A204.1 (cell line): ENCODE data around the gene GBP7.

ENCODE experiments used
- FAIRE-seq: peaks from 2 replicates; lab custom pipeline; 2012; peaks lifted over from hg19 to GRCh38; lab: Jason Lieb, UNC

Gene GBP7

GRCh38 chr1:89114662-89115061 lies 61.1 kb downstream of the GBP7 start:
- no peak for FAIRE-seq

DNA sequence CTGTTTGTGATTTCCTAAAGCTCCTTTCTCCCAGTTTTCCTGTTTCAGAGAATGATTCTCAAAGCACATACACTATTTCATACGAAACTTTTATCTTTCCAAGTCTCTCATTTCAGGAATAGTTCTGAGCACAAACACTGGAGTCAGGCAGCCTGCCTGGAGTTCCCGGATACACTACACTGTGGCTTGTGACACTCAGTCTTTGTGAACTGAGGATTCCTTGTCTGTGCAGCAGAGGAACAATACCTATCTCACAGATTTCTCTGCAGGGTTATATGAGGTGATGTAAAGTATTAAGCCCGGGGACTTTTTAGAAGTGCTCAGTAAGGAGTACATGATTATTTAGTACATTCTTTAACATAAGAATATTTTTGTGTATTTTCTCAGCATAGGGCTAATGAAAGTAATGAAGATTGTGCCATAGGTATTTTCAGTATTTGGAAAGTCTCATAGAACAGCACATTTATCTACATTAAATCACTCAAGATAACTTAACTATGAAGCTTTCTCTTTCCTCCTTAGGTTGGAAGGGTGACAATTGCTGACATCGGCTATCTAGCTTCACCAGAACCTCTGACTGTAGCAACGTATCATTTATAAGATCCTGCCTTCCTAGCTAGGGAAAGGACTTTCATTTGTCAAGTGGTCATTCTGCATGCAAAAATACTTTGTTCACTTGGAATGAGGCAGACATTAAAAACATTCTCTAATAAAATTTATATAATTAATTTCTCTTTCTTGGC lies 62.8 kb downstream of the GBP7 start:
- FAIRE-seq, result no peak

DNA sequence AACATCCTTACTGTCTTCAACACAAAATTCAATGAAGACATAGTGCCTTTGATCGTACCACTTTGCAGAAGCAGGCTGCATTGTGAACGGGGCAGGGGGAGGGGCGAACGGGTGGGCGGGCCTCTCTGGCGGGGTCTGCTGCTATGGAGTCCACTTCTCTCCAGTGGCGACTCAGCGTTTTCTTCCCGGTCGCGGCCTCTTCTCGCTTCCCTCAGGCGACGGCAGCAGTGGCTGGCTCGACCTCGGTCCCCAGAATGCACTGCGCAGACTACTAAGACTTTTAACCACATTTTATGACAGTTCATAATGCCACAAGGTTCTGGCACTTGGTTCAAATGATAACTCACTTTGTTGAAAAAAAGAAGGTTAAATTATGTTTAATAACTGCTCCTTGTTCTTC lies 71.1 kb downstream of the GBP7 start:
- FAIRE-seq, result no peak

DNA sequence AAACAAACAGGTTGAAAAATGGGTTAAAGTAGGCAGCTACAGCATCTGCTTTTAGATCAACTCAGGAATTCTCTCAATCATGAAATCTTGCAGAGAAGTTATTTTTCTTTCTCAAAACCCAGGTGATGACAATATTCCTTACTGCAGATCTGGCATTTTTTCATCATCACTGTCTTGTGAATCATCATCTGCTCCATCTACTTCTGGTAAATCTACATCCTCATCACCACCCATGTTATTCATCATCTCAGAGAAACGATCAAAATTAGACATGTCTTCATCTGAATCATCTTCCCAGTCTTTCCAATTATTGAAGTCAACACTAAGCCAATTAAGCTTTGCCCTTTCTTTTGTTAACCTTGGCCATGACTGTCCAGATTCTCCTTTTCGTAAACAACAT lies 71.7 kb downstream of the GBP7 start:
- FAIRE-seq, result no peak

GRCh38 chr1:89102021-89102420 lies 73.8 kb downstream of the GBP7 start:
- FAIRE-seq, result no peak

GRCh38 chr1:89100412-89100811 lies 75.4 kb downstream of the GBP7 start:
- FAIRE-seq, result no peak

DNA sequence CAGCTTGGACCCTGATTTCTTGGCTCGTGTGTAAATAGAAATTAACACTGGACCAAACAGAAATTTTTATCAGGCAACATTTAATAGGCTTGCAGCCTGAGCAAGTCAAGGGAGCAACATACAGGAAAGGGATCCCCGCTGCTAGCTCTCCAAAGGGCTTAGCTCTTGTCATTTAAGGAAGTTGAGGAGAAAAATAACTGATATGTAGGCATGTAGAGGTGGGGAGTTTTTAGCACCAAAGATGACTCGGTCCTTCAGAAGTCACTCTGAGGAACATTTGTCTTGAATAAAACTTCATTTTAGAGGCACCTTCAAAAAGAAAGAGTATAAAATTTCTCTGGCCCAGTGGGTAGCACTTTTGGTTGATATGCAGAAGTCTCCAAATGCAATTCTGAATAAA lies 76.9 kb downstream of the GBP7 start:
- FAIRE-seq, result no peak

- no peak for FAIRE-seq
These were observed 80.1 kb downstream of the GBP7 start for GRCh38 chr1:89095737-89096136.

DNA sequence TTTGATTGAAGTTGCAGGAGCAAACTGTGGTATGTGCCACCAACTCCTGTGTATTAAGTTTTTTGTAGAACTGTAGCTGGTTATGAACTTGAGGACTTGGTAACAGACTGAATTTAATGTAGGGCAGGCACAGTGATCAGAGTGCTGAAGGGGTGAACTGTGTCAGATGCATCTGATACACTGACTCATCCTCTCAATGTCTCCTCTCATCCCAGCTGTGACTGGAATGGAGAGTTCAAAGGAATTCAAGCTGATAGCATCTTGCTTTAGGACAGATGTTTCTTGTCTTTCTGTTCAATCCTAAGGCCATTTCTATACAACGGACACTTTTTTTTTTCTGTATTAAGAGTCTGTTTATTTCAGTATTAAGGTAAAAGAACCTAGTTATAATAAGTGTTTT lies 85.8 kb downstream of the GBP7 start:
- no peak for FAIRE-seq

GRCh38 chr1:89088572-89088971 lies 87.2 kb downstream of the GBP7 start:
- no peak for FAIRE-seq

- no peak for FAIRE-seq
These were observed 88.6 kb downstream of the GBP7 start for GRCh38 chr1:89087241-89087640.

DNA sequence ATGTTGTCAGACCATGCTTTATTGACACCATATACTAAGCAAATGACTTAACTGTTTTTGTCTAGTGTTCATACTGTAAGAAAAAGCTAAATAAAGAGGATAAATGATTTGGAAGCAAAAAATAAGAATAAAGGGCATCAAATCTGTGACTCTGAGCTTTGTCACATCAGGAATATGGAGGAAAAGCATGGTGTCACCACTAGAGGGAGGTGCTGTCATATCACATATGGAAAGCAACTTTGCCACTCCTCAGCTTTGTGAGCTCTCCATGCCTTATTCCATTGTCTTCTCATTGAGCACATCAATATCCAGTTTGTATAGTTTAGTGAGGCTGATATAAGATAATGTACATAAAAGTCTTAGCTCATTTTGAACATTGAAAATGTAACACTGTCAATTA lies 90.0 kb downstream of the GBP7 start:
- FAIRE-seq, result no peak
